H9 (cell line): ENCODE data around the gene GPR50. TPM values are rescaled to one million over a fixed set of nuclear protein-coding genes. Genes with fewer than 3 reads are reported as not detected.

Source experiments
- DNase-seq: peaks from one replicate; pipeline ENCODE4 v3.0.0-alpha.2; 2017
- H2AFZ ChIP-seq: one replicate; pipeline ENCODE4 v1.6.1; 2013; ENCODE audit warnings: mild to moderate bottlenecking, low read length, control low read depth, moderate library complexity
- H2AK5ac ChIP-seq: 2 replicates; pipeline ENCODE4 v1.6.1; 2013; ENCODE audit warnings: low read length, control low read depth, mixed read lengths; ENCODE audit not compliant: insufficient read length
- H2BK120ac ChIP-seq: one replicate; pipeline ENCODE4 v1.6.1; 2013; ENCODE audit warnings: low read depth, mild to moderate bottlenecking, low read length, control low read depth, inconsistent platforms; ENCODE audit not compliant: poor library complexity, severe bottlenecking
- H2BK12ac ChIP-seq: 2 replicates; pipeline ENCODE4 v1.6.1; 2013; ENCODE audit warnings: low read length, control low read depth, mixed read lengths, low read depth; ENCODE audit not compliant: insufficient read length
- H2BK15ac ChIP-seq: 2 replicates; pipeline ENCODE4 v1.6.1; 2013; ENCODE audit warnings: low read depth, low read length, control low read depth
- H2BK20ac ChIP-seq: one replicate; pipeline ENCODE4 v1.6.1; 2013; ENCODE audit warnings: low read depth, mild to moderate bottlenecking, low read length, control low read depth, inconsistent platforms; ENCODE audit not compliant: poor library complexity, severe bottlenecking
- H2BK5ac ChIP-seq: 2 replicates; pipeline ENCODE4 v1.6.1; 2013; ENCODE audit warnings: low read length, control low read depth, mixed read lengths; ENCODE audit not compliant: insufficient read length
- H3K14ac ChIP-seq: 2 replicates; pipeline ENCODE4 v1.6.1; 2013; ENCODE audit warnings: low read length, control low read depth; ENCODE audit not compliant: insufficient read depth
- H3K18ac ChIP-seq: 2 replicates; pipeline ENCODE4 v1.6.1; 2013; ENCODE audit warnings: low read depth, mild to moderate bottlenecking, mixed read lengths, low read length, control low read depth; ENCODE audit not compliant: insufficient read length
- H3K23ac ChIP-seq: 2 replicates; pipeline ENCODE4 v1.6.1; 2013; ENCODE audit warnings: low read length, control low read depth, mixed read lengths, low read depth; ENCODE audit not compliant: insufficient read length
- H3K23me2 ChIP-seq: 2 replicates; pipeline ENCODE4 v1.6.1; 2013; ENCODE audit warnings: low read depth, mild to moderate bottlenecking, mixed read lengths, low read length, control low read depth; ENCODE audit not compliant: insufficient read length, poor library complexity, severe bottlenecking
- H3K27ac ChIP-seq: 2 replicates; pipeline ENCODE4 v1.5.1; 2013; ENCODE audit warnings: low read length, control low read depth, mixed read lengths, low read depth; ENCODE audit not compliant: insufficient read length
- H3K27me3 ChIP-seq: 2 replicates; pipeline ENCODE4 v1.6.1; 2013; ENCODE audit warnings: low read length, control low read depth, inconsistent platforms; ENCODE audit not compliant: insufficient read depth
- H3K4ac ChIP-seq: 2 replicates; pipeline ENCODE4 v1.6.1; 2013; ENCODE audit warnings: low read depth, mild to moderate bottlenecking, control low read depth, inconsistent platforms, low read length, moderate library complexity
- H3K4me1 ChIP-seq: 2 replicates; pipeline ENCODE4 v1.6.1; 2013; ENCODE audit warnings: low read length, control low read depth, inconsistent platforms; ENCODE audit not compliant: insufficient read depth
- H3K4me2 ChIP-seq: 2 replicates; pipeline ENCODE4 v1.6.1; 2013; ENCODE audit warnings: low read length, control low read depth, mixed read lengths; ENCODE audit not compliant: insufficient read length, insufficient read depth
- H3K56ac ChIP-seq: 2 replicates; pipeline ENCODE4 v1.6.1; 2013; ENCODE audit warnings: low read depth, mild to moderate bottlenecking, mixed read lengths, low read length, control low read depth; ENCODE audit not compliant: insufficient read length
- H3K79me1 ChIP-seq: 2 replicates; pipeline ENCODE4 v1.6.1; 2013; ENCODE audit warnings: low read depth, mild to moderate bottlenecking, moderate library complexity, low read length, control low read depth, inconsistent platforms; ENCODE audit not compliant: insufficient read depth, poor library complexity, severe bottlenecking
- H3K79me2 ChIP-seq: 2 replicates; pipeline ENCODE4 v1.6.1; 2013; ENCODE audit warnings: low read length, control low read depth, inconsistent platforms; ENCODE audit not compliant: insufficient read depth
- H3K9ac ChIP-seq: 2 replicates; pipeline ENCODE4 v1.6.1; 2013; ENCODE audit warnings: low read length, control low read depth, mixed read lengths; ENCODE audit not compliant: insufficient read length; ENCODE audit errors: extremely low read depth
- H3K9me3 ChIP-seq: one replicate; pipeline ENCODE4 v1.6.1; 2013; ENCODE audit warnings: low read depth, low read length, inconsistent platforms; ENCODE audit not compliant: control insufficient read depth
- H3T11ph ChIP-seq: one replicate; pipeline ENCODE4 v1.6.1; 2013; ENCODE audit warnings: mild to moderate bottlenecking, low read length, control low read depth, inconsistent platforms
- H4K20me1 ChIP-seq: one replicate; pipeline ENCODE4 v1.6.1; 2013; ENCODE audit not compliant: control insufficient read depth, insufficient read length, insufficient read depth
- H4K5ac ChIP-seq: 2 replicates; pipeline ENCODE4 v1.6.1; 2013; ENCODE audit warnings: low read depth, mild to moderate bottlenecking, mixed read lengths, low read length, control low read depth; ENCODE audit not compliant: insufficient read length
- H4K8ac ChIP-seq: replicated peaks from 2 replicates; pipeline ENCODE4 v1.6.1; 2013; ENCODE audit warnings: low read length, control low read depth, mixed read lengths, low read depth; ENCODE audit not compliant: insufficient read length
- H4K91ac ChIP-seq: 2 replicates; pipeline ENCODE4 v1.6.1; 2013; ENCODE audit warnings: low read depth, mild to moderate bottlenecking, moderate library complexity, mixed read lengths, low read length, control low read depth; ENCODE audit not compliant: insufficient read length
- H3K27ac Mint-ChIP-seq, 3 experiments: 2 replicates in 2 of 3; 3 replicates in 1 of 3; pipeline ENCODE4 v1.8.0; 2020 to 2021; ENCODE audit warnings: mixed read lengths in 3 of 3, mild to moderate bottlenecking in 1 of 3, moderate library complexity in 1 of 3
- H3K27me3 Mint-ChIP-seq: 2 replicates; pipeline ENCODE4 v1.8.0; 2021; ENCODE audit warnings: low read depth, mild to moderate bottlenecking, moderate library complexity, mixed read lengths
- H3K36me3 Mint-ChIP-seq, 3 experiments: 2 replicates in 2 of 3; 3 replicates in 1 of 3; pipeline ENCODE4 v1.8.0; 2020 to 2021; ENCODE audit warnings: low read depth in 3 of 3, mixed read lengths in 3 of 3; ENCODE audit not compliant: insufficient read depth in 1 of 3
- H3K4me1 Mint-ChIP-seq, 2 experiments: 2 replicates each; pipeline ENCODE4 v1.8.0; 2020; ENCODE audit warnings: mixed read lengths in 2 of 2
- H3K4me3 Mint-ChIP-seq, 2 experiments: 2 replicates in 1 of 2; 3 replicates in 1 of 2; pipeline ENCODE4 v1.8.0; 2020 to 2021; ENCODE audit warnings: mild to moderate bottlenecking in 2 of 2, mixed read lengths in 2 of 2, moderate library complexity in 1 of 2
- H3K9me3 Mint-ChIP-seq, 2 experiments: 2 replicates in 1 of 2; 3 replicates in 1 of 2; pipeline ENCODE4 v1.8.0; 2020; ENCODE audit warnings: mild to moderate bottlenecking in 2 of 2, mixed read lengths in 2 of 2, moderate library complexity in 1 of 2
- WGBS: extraction: QIAGEN DNeasy Blood & Tissue Kit; methylation state at CpG from one replicate; pipeline ENCODE4 v1.1.7; 2013; ENCODE audit warnings: missing lambda C conversion rate, low lambda C conversion rate, mixed read lengths; ENCODE audit not compliant: insufficient read length; ENCODE audit errors: extremely low coverage; 5-methylcytosine and 5-hydroxymethylcytosine counted together
- total RNA-seq: library from RNA; stranded (reverse); gene quantifications from 2 replicates; pipeline ENCODE4 v1.2.1, GENCODE V29; 2021
- TF ChIP-seq, protein P1 (sequence below): fragments of 200-600 bp; sonication (generic); conservative IDR thresholded peaks from 3 replicates; pipeline ENCODE4 v1.8.0; 2021; ENCODE audit warnings: antibody characterized with exemption, mild to moderate bottlenecking

GPR50 gene
- total RNA-seq, 1 experiment from 2014 or later: 12.2 TPM

DNA sequence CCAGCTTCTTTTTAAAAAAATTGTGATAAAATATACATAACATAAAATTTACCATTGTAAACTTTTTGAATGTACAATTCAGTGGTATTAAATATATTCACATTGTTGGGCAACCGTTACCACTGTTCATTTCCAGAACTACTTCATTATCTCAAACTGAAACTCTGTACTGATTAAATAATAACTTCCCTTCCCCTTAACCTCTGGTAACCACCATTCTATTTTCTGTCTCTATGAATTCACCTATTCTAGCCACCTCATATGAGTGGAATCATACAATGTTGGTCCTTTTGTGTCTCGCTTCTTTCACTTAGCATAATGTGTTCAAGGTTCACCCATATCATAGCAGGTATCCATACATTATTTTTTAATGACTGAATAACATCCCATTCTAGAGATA lies 8.3 kb downstream of the GPR50 start:
- no peak overlapping the region for H3K27ac ChIP-seq
- no peaks in the 10 kb centered on the region for H3K4me1 ChIP-seq
- H2BK120ac ChIP-seq: no peak overlapping the region
- no peaks in the 10 kb centered on the region for H3K79me2 ChIP-seq
- peaks cover 65 to 86% of the 10 kb centered on the region in 2 experiments for H3K9me3 Mint-ChIP-seq
- no peak overlapping the region for H4K5ac ChIP-seq
- TF ChIP-seq, protein P1, sequence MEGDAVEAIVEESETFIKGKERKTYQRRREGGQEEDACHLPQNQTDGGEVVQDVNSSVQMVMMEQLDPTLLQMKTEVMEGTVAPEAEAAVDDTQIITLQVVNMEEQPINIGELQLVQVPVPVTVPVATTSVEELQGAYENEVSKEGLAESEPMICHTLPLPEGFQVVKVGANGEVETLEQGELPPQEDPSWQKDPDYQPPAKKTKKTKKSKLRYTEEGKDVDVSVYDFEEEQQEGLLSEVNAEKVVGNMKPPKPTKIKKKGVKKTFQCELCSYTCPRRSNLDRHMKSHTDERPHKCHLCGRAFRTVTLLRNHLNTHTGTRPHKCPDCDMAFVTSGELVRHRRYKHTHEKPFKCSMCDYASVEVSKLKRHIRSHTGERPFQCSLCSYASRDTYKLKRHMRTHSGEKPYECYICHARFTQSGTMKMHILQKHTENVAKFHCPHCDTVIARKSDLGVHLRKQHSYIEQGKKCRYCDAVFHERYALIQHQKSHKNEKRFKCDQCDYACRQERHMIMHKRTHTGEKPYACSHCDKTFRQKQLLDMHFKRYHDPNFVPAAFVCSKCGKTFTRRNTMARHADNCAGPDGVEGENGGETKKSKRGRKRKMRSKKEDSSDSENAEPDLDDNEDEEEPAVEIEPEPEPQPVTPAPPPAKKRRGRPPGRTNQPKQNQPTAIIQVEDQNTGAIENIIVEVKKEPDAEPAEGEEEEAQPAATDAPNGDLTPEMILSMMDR: no peak
- H3K18ac ChIP-seq: no peak overlapping the region
- no peak overlapping the region for H4K8ac ChIP-seq
- no peak overlapping the region for H2BK20ac ChIP-seq
- H2BK12ac ChIP-seq: no peak overlapping the region
- H3K4ac ChIP-seq: no peak overlapping the region
- H3K9ac ChIP-seq: no peak overlapping the region
- H3K23ac ChIP-seq: no peak overlapping the region
- no peaks in the 10 kb centered on the region for H4K20me1 ChIP-seq
- H2BK5ac ChIP-seq: no peak overlapping the region
- H2BK15ac ChIP-seq: no peak overlapping the region
- no peak overlapping the region for H3T11ph ChIP-seq
- peaks cover 27% of the 10 kb centered on the region for H3K9me3 ChIP-seq
- no peak overlapping the region for H2AK5ac ChIP-seq
- H3K36me3 Mint-ChIP-seq: peaks cover 18 to 25% (median 21%) of the 10 kb centered on the region in 3 experiments
- no peak overlapping the region for H3K56ac ChIP-seq
- no peaks in the 10 kb centered on the region; the same call in 1 of the 2 replicates for H3K27me3 ChIP-seq
- WGBS: no CpG with 5 or more reads among the region's 2 CpGs
- no peak overlapping the region for H4K91ac ChIP-seq
- H2AFZ ChIP-seq: no peak overlapping the region
- peaks cover 2% of the 10 kb centered on the region for H3K23me2 ChIP-seq
- peaks cover 26 to 30% of the 10 kb centered on the region in 2 experiments for H3K4me1 Mint-ChIP-seq
- H3K27me3 Mint-ChIP-seq: peaks cover 39% of the 10 kb centered on the region
- no peaks in the 10 kb centered on the region for H3K79me1 ChIP-seq
- H3K14ac ChIP-seq: no peak overlapping the region
- no peak overlapping the region for H3K4me2 ChIP-seq
- no peak overlapping the region for H3K27ac Mint-ChIP-seq
- no peak for DNase-seq
- H3K4me3 Mint-ChIP-seq: no peak overlapping the region
